OCI-LY1 (cell line): ENCODE data around the gene LAMA4.

Experiments
- CTCF ChIP-seq: fragments of 200-600 bp; sonication (generic), shearing (Covaris generic); IDR thresholded peaks from 2 replicates; pipeline ENCODE4 v1.5.1; 2017; ENCODE audit warnings: mild to moderate bottlenecking, antibody characterized with exemption, low read length, moderate library complexity, mixed read lengths
- EZH2 ChIP-seq: fragments of 200-600 bp; sonication (generic), shearing (Covaris generic); IDR thresholded peaks from 2 replicates; pipeline ENCODE4 v1.8.0; 2017; ENCODE audit warnings: borderline replicate concordance, mixed run types, mild to moderate bottlenecking, antibody characterized with exemption, low read length, moderate library complexity, mixed read lengths

GRCh38 chr6:112227411-112227810 is 27.0 kb downstream of the LAMA4 start:
- no peak for TF ChIP-seq CTCF
- no peak for TF ChIP-seq EZH2
